GM21529 (cell line): ENCODE results near the gene SPINK5.
A peak's percentile ranks its signal among the peaks of the same experiment; 100 is the strongest.

Source experiments
- ATAC-seq: cut with Tn5 transposase; IDR thresholded peaks from one replicate; pipeline ENCODE4 v1.9.1; 2021; ENCODE audit not compliant: unreplicated experiment

SPINK5 gene

DNA sequence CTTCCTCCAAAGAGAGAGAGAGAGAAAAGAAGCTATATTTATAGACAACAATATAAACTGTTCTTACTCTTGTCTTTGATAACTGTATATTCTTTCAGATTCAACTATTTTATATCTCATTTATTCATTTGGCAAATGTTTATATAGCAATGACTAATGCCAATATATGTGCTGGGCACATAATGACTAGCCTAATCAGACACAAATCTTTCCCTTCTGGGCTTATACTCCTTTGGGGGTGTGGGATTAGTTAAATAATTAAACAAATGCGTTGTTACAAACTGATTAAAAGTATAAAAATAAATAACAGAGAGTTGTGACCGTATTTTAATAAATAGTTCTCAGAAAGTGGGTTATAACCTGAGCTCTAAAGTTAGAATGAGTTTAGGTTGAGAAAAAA is 108.6 kb downstream of the SPINK5 start:
- no peak for ATAC-seq

DNA sequence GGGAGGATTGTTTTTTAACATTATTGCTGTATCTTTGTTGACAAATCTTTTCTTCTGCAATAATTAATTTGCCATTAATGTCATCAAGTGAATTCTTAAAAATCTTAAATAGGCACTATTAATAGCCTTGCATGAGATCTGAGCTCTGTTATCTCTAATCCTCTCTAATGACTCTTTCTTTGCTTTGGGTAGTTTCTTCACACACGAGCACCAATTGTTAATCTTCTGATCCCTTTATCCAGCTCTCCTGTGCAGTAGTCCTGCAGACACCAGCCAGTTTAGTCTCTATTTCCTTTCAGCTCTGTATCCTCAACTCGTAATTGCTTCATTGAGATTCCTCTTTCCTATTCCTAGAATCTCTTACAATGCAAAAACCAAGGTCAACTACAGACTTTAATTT is 112.7 kb downstream of the SPINK5 start:
- ATAC-seq: no peak

DNA sequence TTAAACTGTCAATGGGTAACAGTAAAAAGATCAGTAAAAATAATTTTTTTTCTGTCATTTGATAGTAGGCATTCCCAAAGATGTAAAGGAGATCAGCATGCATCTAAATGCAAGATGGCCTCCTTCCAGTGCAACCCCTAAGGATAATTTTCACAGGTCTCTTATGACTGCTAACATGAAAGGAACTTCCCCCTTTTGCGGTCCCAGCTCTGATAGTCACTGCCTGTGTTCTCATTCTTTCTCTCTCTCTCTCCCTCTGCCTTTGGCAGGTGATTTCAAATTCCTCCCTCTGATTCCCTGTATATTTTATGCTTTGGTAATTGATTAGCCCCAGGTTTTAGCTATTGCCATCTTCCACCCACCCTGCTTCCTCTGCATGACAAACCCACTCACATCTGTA is 113.4 kb downstream of the SPINK5 start:
- no peak for ATAC-seq

- peak; percentile 64 for ATAC-seq
These were observed 115.5 kb downstream of the SPINK5 start for GRCh38 chr5:148179234-148179824.

DNA sequence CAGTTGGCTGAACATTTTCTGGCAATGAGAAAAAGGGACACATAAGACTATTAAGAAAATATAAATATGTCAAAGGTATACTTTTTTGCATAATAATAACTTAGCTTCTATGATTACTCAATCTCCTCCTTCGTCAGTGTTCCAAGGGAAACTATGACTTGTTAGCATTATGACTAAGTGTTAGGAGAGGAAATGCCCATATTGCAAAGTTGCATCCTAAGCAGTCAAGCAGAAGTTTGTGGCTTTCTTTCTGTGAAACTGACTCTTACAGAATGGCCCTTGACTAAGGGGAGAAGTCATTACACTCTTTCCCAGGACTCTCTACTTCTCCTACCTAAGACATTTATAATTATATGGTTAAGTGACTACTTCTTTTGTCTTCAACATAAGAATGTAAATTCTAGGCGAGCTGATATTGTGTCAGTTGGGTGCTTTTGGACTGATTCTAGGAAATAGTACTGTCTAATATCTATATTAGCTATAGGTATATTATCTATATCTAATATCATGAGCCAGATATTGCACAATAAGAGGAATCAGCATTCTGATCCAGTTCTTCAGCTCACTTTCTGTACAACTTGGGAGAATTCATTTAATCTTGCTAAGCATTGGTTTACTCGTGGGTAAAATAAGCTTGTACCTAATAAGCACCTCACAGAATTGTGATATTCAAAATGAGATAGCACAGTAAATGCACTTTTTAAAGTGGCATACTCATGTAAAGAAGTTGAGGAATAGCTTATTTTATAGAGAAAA is 122.6 kb downstream of the SPINK5 start:
- peak; percentile 87 for ATAC-seq
